Keratinocyte (primary cell): ENCODE data around the gene PLD2. TPM values are rescaled to one million over a fixed set of nuclear protein-coding genes. Genes with fewer than 3 reads are reported as not detected.

ENCODE experiments used
- DNase-seq: peaks from one replicate; pipeline ENCODE4 v3.0.0-alpha.2; 2011; ENCODE audit warnings: low read depth, missing footprints, low spot score
- FAIRE-seq: peaks from 2 replicates; lab custom pipeline; 2011; peaks lifted over from hg19 to GRCh38; lab: Jason Lieb, UNC
- H2AFZ ChIP-seq: 2 replicates; pipeline ENCODE4 v1.6.0; 2012; ENCODE audit warnings: low read length, control low read depth, inconsistent platforms; ENCODE audit not compliant: control insufficient read depth
- H3K27ac ChIP-seq: 2 replicates; pipeline ENCODE4 v1.5.1; 2011; ENCODE audit warnings: low read length; ENCODE audit not compliant: control insufficient read depth, insufficient read depth
- H3K27me3 ChIP-seq: 3 replicates; pipeline ENCODE4 v1.6.0; 2011; ENCODE audit warnings: low read length; ENCODE audit not compliant: control insufficient read depth, insufficient read depth; ENCODE audit errors: extremely low read depth
- H3K36me3 ChIP-seq, 2 experiments: 2 replicates in 1 of 2; 3 replicates in 1 of 2; pipeline ENCODE4 v1.5.1; 2011; ENCODE audit warnings: low read length in 2 of 2, mild to moderate bottlenecking in 1 of 2; ENCODE audit not compliant: control insufficient read depth in 2 of 2, insufficient read depth in 2 of 2; ENCODE audit errors: extremely low read depth in 1 of 2
- H3K4me1 ChIP-seq: 3 replicates; pipeline ENCODE4 v1.5.1; 2011; ENCODE audit warnings: low read length; ENCODE audit not compliant: control insufficient read depth, insufficient read depth; ENCODE audit errors: extremely low read depth
- H3K4me2 ChIP-seq: 3 replicates; pipeline ENCODE4 v1.6.0; 2011; ENCODE audit warnings: low read depth, low read length; ENCODE audit not compliant: control insufficient read depth, insufficient read depth; ENCODE audit errors: extremely low read depth
- H3K4me3 ChIP-seq, 3 experiments: fragments of 200-600 bp in 1 of 3; sonication (generic) in 1 of 3; 2 replicates in 2 of 3; 3 replicates in 1 of 3; pipeline ENCODE4 v1.5.1; 2011 to 2016; ENCODE audit warnings: low read length in 3 of 3, mild to moderate bottlenecking in 3 of 3, control low read depth in 2 of 3, inconsistent platforms in 1 of 3, low read depth in 1 of 3, mixed read lengths in 1 of 3, mixed run types in 1 of 3, moderate library complexity in 1 of 3; ENCODE audit not compliant: control insufficient read depth in 2 of 3, insufficient read depth in 2 of 3; ENCODE audit errors: extremely low read depth in 1 of 3
- H3K79me2 ChIP-seq: 2 replicates; pipeline ENCODE4 v1.6.0; 2012; ENCODE audit warnings: low read length; ENCODE audit not compliant: control insufficient read depth, insufficient read depth
- H3K9ac ChIP-seq: 3 replicates; pipeline ENCODE4 v1.6.0; 2011; ENCODE audit warnings: low read length; ENCODE audit not compliant: control insufficient read depth, insufficient read depth; ENCODE audit errors: extremely low read depth
- H3K9me1 ChIP-seq: 3 replicates; pipeline ENCODE4 v1.6.0; 2011; ENCODE audit warnings: low read length; ENCODE audit not compliant: control insufficient read depth, insufficient read depth; ENCODE audit errors: extremely low read depth
- H3K9me3 ChIP-seq: 2 replicates; pipeline ENCODE4 v1.5.1; 2012; ENCODE audit warnings: low read depth, low read length; ENCODE audit not compliant: control insufficient read depth
- H4K20me1 ChIP-seq: 3 replicates; pipeline ENCODE4 v1.6.0; 2011; ENCODE audit warnings: low read length; ENCODE audit not compliant: control insufficient read depth, insufficient read depth; ENCODE audit errors: extremely low read depth
- EZH2 ChIP-seq: IDR thresholded peaks from one replicate; pipeline ENCODE4 v1.6.1; 2012; ENCODE audit warnings: inconsistent platforms, mild to moderate bottlenecking, low read length, moderate library complexity
- dilution Hi-C: fragments of 300-500 bp; cut with MboI; formaldehyde crosslinking; loops from one replicate; pipeline ENCODE4 v1.7.0; 2020; ENCODE audit warnings: low sequenced_read_pairs; ENCODE audit not compliant: extremely low pct_ligation_motif_present
- polyA plus RNA-seq, 5 experiments: library from polyadenylated mRNA; depleted of rRNA in 3 of 5; stranded (reverse) in 3 of 5; stranded (forward) in 1 of 5; unstranded in 1 of 5; fragments of >200 nt; gene quantifications; 1 replicate in 1 of 5; 2 replicates in 3 of 5; 3 replicates in 1 of 5; pipeline versions ENCODE4 v1.2.1 to v1.2.3, GENCODE V29; 2011 to 2012; ENCODE audit warnings: missing spikeins in 2 of 5, low read depth in 1 of 5, low replicate concordance in 1 of 5
- TF ChIP-seq, protein P1 (sequence below), 3 experiments: IDR thresholded peaks in 1 of 3; conservative IDR thresholded peaks in 1 of 3; optimal IDR thresholded peaks in 1 of 3; 2 replicates in 2 of 3; 3 replicates in 1 of 3; pipeline versions ENCODE3 to v1.5.1; 2011; ENCODE audit warnings: low read length in 3 of 3, mild to moderate bottlenecking in 3 of 3, moderate library complexity in 2 of 3, control low read depth in 1 of 3, inconsistent platforms in 1 of 3; ENCODE audit not compliant: insufficient read depth in 2 of 3; ENCODE audit errors: extremely low read depth in 1 of 3

Gene PLD2
- polyA plus RNA-seq, 1 donor (not counting 4 experiments of a cell fraction or from before 2014, with no cell fraction given), result 33.3 TPM

DNA sequence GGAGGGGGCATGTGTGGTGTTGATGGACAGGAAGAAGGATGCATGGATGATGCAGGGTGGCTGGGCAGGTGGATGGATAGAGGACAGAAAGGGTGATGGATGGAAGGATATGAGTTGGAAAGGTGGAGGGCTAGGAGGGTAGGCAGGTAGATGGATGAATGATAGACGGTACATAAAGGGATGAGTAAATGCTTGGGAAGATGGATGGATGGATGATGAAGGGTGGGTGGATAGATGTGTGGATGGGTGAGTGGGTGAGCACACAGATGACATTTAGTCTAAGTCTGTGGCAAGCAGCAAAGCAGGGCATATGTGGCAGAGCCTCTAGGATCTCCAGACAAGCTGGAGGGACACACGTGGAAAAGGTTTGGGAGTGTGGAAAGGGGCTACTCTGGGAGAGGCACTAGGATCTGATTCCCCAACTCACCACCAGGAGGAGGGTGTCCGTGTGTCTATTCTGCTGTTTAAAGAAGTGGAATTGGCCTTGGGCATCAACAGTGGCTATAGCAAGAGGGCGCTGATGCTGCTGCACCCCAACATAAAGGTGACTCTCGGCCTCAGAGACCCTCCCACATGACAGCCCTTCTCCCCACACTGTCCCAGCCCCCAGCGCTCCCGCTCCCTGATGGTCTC is 8.2 kb downstream of the PLD2 start:
- peaks cover 21 to 25% of the 10 kb centered on the region in 2 experiments for H3K36me3 ChIP-seq
- no peak overlapping the region for H3K4me2 ChIP-seq
- no peaks in the 10 kb centered on the region for H3K4me1 ChIP-seq
- H3K9me3 ChIP-seq, result no peaks in the 10 kb centered on the region
- H3K27me3 ChIP-seq, result no peaks in the 10 kb centered on the region
- no peak for TF ChIP-seq EZH2
- TF ChIP-seq, protein P1, sequence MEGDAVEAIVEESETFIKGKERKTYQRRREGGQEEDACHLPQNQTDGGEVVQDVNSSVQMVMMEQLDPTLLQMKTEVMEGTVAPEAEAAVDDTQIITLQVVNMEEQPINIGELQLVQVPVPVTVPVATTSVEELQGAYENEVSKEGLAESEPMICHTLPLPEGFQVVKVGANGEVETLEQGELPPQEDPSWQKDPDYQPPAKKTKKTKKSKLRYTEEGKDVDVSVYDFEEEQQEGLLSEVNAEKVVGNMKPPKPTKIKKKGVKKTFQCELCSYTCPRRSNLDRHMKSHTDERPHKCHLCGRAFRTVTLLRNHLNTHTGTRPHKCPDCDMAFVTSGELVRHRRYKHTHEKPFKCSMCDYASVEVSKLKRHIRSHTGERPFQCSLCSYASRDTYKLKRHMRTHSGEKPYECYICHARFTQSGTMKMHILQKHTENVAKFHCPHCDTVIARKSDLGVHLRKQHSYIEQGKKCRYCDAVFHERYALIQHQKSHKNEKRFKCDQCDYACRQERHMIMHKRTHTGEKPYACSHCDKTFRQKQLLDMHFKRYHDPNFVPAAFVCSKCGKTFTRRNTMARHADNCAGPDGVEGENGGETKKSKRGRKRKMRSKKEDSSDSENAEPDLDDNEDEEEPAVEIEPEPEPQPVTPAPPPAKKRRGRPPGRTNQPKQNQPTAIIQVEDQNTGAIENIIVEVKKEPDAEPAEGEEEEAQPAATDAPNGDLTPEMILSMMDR (optimal IDR thresholded peaks at IDR 0.05 in 1 of 3, IDR thresholded peaks at IDR 0.05 in 1 of 3, conservative IDR thresholded peaks at IDR 0.05 in 1 of 3; ENCODE audit: extremely low read depth in 1 of 3, insufficient read depth in 2 of 3, low read length in 3 of 3), result peak; percentile 13 to 49 (median 36)
- H4K20me1 ChIP-seq, result no peaks in the 10 kb centered on the region
- no peak for DNase-seq
- H3K27ac ChIP-seq, result no peak overlapping the region
- no peak overlapping the region for H3K4me3 ChIP-seq
- no peak overlapping the region for H2AFZ ChIP-seq
- no peaks in the 10 kb centered on the region for H3K9me1 ChIP-seq
- dilution Hi-C loops, result no loop called here
- FAIRE-seq, result no peak
- H3K9ac ChIP-seq, result no peak overlapping the region
- no peaks in the 10 kb centered on the region for H3K79me2 ChIP-seq

DNA sequence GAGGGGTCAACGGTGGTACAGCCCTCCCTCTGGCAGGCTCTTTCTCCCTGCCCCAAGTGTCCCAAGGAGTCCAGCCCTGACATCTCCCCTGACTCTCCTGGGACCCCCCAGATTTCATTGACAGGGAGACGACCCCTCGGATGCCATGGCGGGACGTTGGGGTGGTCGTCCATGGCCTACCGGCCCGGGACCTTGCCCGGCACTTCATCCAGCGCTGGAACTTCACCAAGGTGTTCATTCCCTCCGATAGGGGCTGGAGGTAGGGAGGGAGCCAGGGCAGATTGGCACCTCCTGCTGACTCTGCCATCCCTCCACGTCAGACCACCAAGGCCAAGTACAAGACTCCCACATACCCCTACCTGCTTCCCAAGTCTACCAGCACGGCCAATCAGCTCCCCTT is 9.9 kb downstream of the PLD2 start:
- Histone ChIP-seq H3K4me1 (no peaks in the 10 kb centered on the region), H3K36me3 (peaks cover 16 to 21% of the 10 kb centered on the region in 2 experiments), H3K27me3 (no peaks in the 10 kb centered on the region), H3K9me3 (no peaks in the 10 kb centered on the region), H3K4me2 (no peak overlapping the region), H4K20me1 (no peaks in the 10 kb centered on the region), H3K9ac (no peak overlapping the region), H3K79me2 (no peaks in the 10 kb centered on the region), H2AFZ (no peak overlapping the region), H3K4me3 (no peak overlapping the region), H3K27ac (no peak overlapping the region), H3K9me1 (no peaks in the 10 kb centered on the region)
- dilution Hi-C loops, result no loop called here
- DNase-seq (no peak), FAIRE-seq (no peak)
- TF ChIP-seq, protein P1 (optimal IDR thresholded peaks at IDR 0.05 in 1 of 3, IDR thresholded peaks at IDR 0.05 in 1 of 3, conservative IDR thresholded peaks at IDR 0.05 in 1 of 3; ENCODE audit: extremely low read depth in 1 of 3, insufficient read depth in 2 of 3, low read length in 3 of 3), result no peak
- TF ChIP-seq EZH2, result no peak
